Hypothalamus (tissue), 51 donors: ENCODE measurements around the gene PHF21A.
"Not testable (repeated sequence)": the region's sequence is repeated elsewhere in the genome, so short reads cannot be mapped to it uniquely, and the experiment has no call there.

Experiments used
- DNase-seq, 51 donors: peaks; one replicate each; lab custom pipeline; 2025; lab: John Stamatoyannopoulos, UW

PHF21A gene

GRCh38 chr11:46120346-46121300, 631 bp downstream of the PHF21A start:
- DNase-seq, result peak in 35 of 51 donors; percentile 25 to 92 (median 55)

GRCh38 chr11:46119352-46120216, 1.7 kb downstream of the PHF21A start:
- peak in 34 of 51 donors; percentile 20 to 73 (median 43) for DNase-seq

- DNase-seq, result no peak
Measured at GRCh38 chr11:46118702-46119351, 2.4 kb downstream of the PHF21A start.

DNA sequence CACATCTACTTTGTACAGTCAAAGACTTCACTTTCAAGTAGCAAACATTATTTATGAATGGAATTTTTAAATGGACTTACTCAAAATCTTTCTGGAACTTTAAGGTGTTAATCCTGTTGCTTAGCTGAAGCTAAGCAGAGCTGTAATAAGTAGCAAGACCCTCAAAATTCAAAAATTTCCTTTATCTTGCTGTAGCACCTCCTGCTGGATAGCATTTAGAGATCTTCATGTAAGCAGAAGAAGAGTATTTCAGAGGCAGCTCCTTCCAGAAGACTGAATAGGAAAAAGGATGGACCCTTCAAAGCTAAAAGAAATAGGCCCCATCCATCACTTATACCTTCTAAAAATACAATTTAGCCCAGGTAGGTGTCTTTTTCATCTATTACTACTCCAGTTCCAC, 3.4 kb downstream of the PHF21A start:
- DNase-seq, result no peak

- DNase-seq, result not testable (repeated sequence)
Measured at GRCh38 chr11:46116712-46117037, 4.6 kb downstream of the PHF21A start.

- no peak for DNase-seq
Measured at GRCh38 chr11:46116007-46116711, 5.1 kb downstream of the PHF21A start.

- DNase-seq, result no peak
Measured at GRCh38 chr11:46114961-46115360, 6.3 kb downstream of the PHF21A start.

GRCh38 chr11:46114378-46114777, 6.9 kb downstream of the PHF21A start:
- DNase-seq, result no peak

GRCh38 chr11:46112961-46113607, 8.2 kb downstream of the PHF21A start:
- DNase-seq, result peak in 4 of 51 donors; percentile 5 to 33 (median 21)

DNA sequence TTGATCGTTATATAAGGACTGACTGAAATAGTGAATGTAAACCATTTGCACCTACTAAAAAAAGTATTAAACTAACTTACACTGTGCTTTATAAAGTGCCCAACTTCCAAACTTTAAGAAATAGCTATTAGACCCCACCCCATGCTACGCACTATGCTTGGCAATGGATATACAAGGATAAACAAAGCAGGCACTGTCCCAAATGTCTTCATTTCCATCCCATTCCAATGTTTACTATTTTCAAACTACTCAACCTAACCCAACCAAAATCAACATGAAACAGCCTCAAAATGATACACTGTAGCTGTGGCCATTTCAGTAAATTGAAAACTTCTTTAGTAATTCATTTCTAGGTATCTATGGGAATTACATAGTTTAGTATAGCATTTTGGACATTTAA, 12.5 kb downstream of the PHF21A start:
- DNase-seq, result no peak

GRCh38 chr11:46107780-46108179, 13.5 kb downstream of the PHF21A start:
- DNase-seq, result no peak

DNA sequence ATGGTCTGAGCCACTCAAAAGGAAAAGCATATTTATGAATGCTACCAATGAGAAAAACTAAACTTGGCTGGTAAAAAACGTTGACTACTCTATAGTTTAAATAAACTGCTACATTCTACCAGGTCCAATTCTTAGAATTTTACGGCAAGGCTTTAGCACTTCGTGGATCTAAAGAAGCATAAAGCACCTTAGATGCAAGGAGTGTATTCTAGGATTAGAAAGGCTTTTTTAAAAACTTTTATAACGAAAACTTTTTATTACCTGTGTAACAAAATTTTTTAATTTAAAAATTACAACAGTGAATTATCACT, 13.9 kb downstream of the PHF21A start:
- DNase-seq, result no peak

GRCh38 chr11:46106530-46107407, 14.5 kb downstream of the PHF21A start:
- DNase-seq, result peak in 6 of 51 donors; percentile 13 to 43 (median 16)

- DNase-seq, result no peak
Measured at GRCh38 chr11:46105926-46106325, 15.3 kb downstream of the PHF21A start.

DNA sequence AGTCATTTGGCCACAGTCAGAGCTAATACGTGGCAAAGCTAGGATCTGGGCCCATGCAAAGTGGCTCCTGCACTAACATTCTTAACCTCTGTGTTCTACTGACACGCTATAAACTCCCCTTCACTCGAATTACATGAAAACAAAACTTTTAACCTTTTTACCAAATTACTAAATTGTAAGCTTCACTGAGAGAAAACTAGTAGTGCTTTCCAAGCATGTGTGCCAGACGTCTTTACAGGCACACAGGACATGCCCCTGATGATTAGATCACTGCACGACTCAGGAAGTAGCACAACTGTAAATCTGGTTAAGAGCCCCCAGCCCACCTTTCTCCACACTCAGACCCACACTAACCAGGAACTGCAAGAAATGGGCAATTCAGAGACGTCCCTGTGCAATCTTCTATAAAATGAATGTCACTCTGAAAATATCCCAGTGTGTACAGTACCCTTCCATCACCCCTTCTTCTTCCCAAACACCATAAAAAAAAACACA, 16.1 kb downstream of the PHF21A start:
- no peak for DNase-seq

GRCh38 chr11:46102843-46103242, 18.4 kb downstream of the PHF21A start:
- DNase-seq, result no peak

- DNase-seq, result no peak
Measured at GRCh38 chr11:46100670-46101069, 20.6 kb downstream of the PHF21A start.

DNA sequence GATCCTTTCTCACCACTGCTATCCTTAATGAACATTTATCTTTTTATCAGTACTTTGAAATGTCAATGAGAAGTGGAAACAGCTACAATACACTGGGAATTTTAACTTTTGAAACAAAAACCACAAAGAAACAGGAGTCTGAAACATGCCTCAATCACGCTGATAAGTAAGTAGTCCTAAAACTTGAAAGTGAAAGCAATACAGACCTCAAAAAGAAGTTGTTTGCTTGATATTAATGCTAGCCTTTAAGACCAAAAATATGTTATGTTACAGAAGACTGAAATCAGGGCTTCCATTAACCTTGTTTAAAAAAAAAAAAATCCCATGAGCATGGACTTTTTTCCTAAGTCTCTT, 21.3 kb downstream of the PHF21A start:
- DNase-seq, result no peak

GRCh38 chr11:46090375-46090774, 30.9 kb downstream of the PHF21A start:
- no peak for DNase-seq
